Small intestine (tissue), 7 donors: ENCODE data around the gene C4BPB. TPM values are rescaled to one million over a fixed set of nuclear protein-coding genes. Genes with fewer than 3 reads are reported as not detected.
A peak's percentile ranks its signal among the peaks of the same experiment; 100 is the strongest.

Experiments used
- DNase-seq, 2 donors: peaks; one replicate each; pipeline versions ENCODE4 v3.0.0 to v3.0.0-alpha.2; 2013
- FAIRE-seq: peaks from 2 replicates; lab custom pipeline; 2012; peaks lifted over from hg19 to GRCh38; lab: Jason Lieb, UNC
- H3K27ac ChIP-seq, 3 donors: one replicate each; pipeline ENCODE4 v1.5.1; 2013; ENCODE audit warnings: low read length in 2 of 3, mild to moderate bottlenecking in 2 of 3, control low read depth in 1 of 3, inconsistent platforms in 1 of 3, low read depth in 1 of 3, moderate library complexity in 1 of 3
- H3K27me3 ChIP-seq, 3 donors: one replicate each; pipeline ENCODE4 v1.6.1; 2013; ENCODE audit warnings: low read length in 3 of 3, inconsistent platforms in 1 of 3; ENCODE audit not compliant: control insufficient read depth in 3 of 3, insufficient read depth in 3 of 3
- H3K36me3 ChIP-seq, 3 donors: one replicate each; pipeline ENCODE4 v1.6.1; 2013; ENCODE audit warnings: low read length in 3 of 3, inconsistent platforms in 1 of 3, low read depth in 1 of 3, mild to moderate bottlenecking in 1 of 3, moderate library complexity in 1 of 3; ENCODE audit not compliant: control insufficient read depth in 3 of 3, insufficient read depth in 2 of 3
- H3K4me1 ChIP-seq, 3 donors: one replicate each; pipeline ENCODE4 v1.6.1; 2013; ENCODE audit warnings: low read length in 2 of 3, inconsistent platforms in 1 of 3, low read depth in 1 of 3, mild to moderate bottlenecking in 1 of 3, moderate library complexity in 1 of 3; ENCODE audit not compliant: control insufficient read depth in 3 of 3, insufficient read depth in 2 of 3
- H3K4me3 ChIP-seq, 3 donors: one replicate each; pipeline ENCODE4 v1.5.1; 2013; ENCODE audit warnings: low read length in 3 of 3, control low read depth in 1 of 3, inconsistent platforms in 1 of 3, low read depth in 1 of 3, mild to moderate bottlenecking in 1 of 3, moderate library complexity in 1 of 3
- H3K9me3 ChIP-seq, 2 donors: one replicate each; pipeline ENCODE4 v1.6.1; 2013; ENCODE audit warnings: low read depth in 1 of 2, low read length in 1 of 2; ENCODE audit not compliant: control insufficient read depth in 2 of 2, insufficient read depth in 1 of 2
- WGBS, 3 donors: extraction: QIAGEN DNeasy Blood & Tissue Kit; methylation state at CpG; one replicate each; pipeline ENCODE4 v1.1.7; 2013; 5-methylcytosine and 5-hydroxymethylcytosine counted together
- polyA plus RNA-seq, 4 donors: library from polyadenylated mRNA; stranded (reverse) in 3 of 4; unstranded in 1 of 4; fragments of 200-250 nt in 3 of 4; fragments of 120-200 nt in 1 of 4; gene quantifications; one replicate each; pipeline versions ENCODE4 v1.2.1 to v1.2.3, GENCODE V29; 2013
- donor health status: healthy with polysubstance abuse.
- donor health status: control.
- donor health status: control.
- donor health status: Bipolar disorder and iron deficiency.
- donor health status: healthy.

The C4BPB gene
- polyA plus RNA-seq, 4 donors = 1.1 to 27.3 (median 12.9) TPM

GRCh38 chr1:207084701-207085180 is 3.9 kb upstream of the C4BPB start:
- Histone ChIP-seq H3K36me3 (peaks cover 0 to 4% (median 0%) of the 10 kb centered on the region in 3 donors), H3K27me3 (no peaks in the 10 kb centered on the region), H3K4me1 (peaks cover 0 to 14% (median 3%) of the 10 kb centered on the region in 3 donors), H3K4me3 (no peak overlapping the region), H3K9me3 (no peaks in the 10 kb centered on the region), H3K27ac (no peak overlapping the region)
- FAIRE-seq = no peak
- WGBS, 3 donors = 16 to 25% (median 17%) methylated on average over 8 of the region's 8 CpGs
- DNase-seq = peak; percentile 75 to 87

DNA sequence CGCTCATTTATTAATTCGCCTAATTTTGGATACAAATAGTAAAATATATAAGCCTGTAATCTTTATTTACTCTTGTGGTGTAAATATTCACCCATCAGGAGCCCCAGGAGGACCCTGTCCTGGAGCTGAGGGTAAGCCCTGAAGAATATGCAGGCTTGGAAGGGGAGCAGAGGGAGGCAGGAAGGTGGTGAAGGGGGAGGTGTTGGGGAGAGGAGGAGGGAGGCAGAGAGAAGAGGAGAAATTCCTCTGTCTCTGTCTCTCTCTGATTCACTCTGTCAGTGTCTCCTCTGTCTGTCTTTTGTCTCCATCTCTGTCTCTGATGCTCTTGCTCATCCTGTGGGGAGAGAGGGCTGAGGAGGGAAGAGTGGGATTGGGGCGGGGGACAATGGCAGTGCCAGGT is 2.8 kb upstream of the C4BPB start:
- 52 to 75% (median 69%) methylated on average over 3 of the region's 3 CpGs for WGBS, 3 donors
- H3K4me3 ChIP-seq = no peak overlapping the region
- no peak for FAIRE-seq
- no peaks in the 10 kb centered on the region for H3K36me3 ChIP-seq
- H3K27me3 ChIP-seq = no peaks in the 10 kb centered on the region
- H3K9me3 ChIP-seq = no peaks in the 10 kb centered on the region
- peaks cover 3 to 14% (median 4%) of the 10 kb centered on the region in 3 donors for H3K4me1 ChIP-seq
- no peak for DNase-seq
- no peak overlapping the region for H3K27ac ChIP-seq

DNA sequence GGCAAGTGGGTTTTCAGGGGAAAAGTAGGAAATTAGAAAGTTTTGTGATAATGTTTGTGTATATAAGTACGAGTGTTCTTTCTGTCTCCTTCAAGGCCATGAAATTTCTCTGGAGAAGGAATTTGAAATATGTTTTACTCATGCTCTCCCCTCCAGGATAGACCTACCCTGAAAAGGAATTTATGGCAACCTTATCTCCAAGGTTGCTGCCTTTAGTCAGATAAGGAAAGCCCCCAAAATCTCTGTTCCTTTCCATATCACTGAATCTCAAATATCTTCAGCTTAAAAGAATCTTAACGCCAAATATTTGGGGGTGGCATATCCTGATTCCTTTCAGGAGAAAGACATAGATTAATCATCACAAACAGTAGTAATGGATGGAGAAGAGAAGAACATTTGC is 499 bp upstream of the C4BPB start:
- H3K4me3 ChIP-seq = no peak overlapping the region
- peaks cover 3 to 14% (median 4%) of the 10 kb centered on the region in 3 donors for H3K4me1 ChIP-seq
- peak in 1 of 2 donors; percentile 24 for DNase-seq
- no peak overlapping the region for H3K27ac ChIP-seq
- H3K27me3 ChIP-seq = no peaks in the 10 kb centered on the region
- no peaks in the 10 kb centered on the region for H3K36me3 ChIP-seq
- FAIRE-seq = no peak
- WGBS, 3 donors = 59 to 84% (median 77%) methylated on average over 2 of the region's 2 CpGs
- H3K9me3 ChIP-seq = no peaks in the 10 kb centered on the region

GRCh38 chr1:207089627-207090355 is 1.1 kb downstream of the C4BPB start:
- H3K27ac ChIP-seq = peak overlapping the region in 1 of 3 donors; percentile 62
- 82 to 87% (median 87%) methylated on average over 17 of the region's 17 CpGs for WGBS, 3 donors
- H3K27me3 ChIP-seq = no peaks in the 10 kb centered on the region
- FAIRE-seq = no peak
- H3K9me3 ChIP-seq = no peaks in the 10 kb centered on the region
- H3K36me3 ChIP-seq = no peaks in the 10 kb centered on the region
- DNase-seq = no peak
- H3K4me1 ChIP-seq = peaks cover 3 to 14% (median 4%) of the 10 kb centered on the region in 3 donors
- no peak overlapping the region for H3K4me3 ChIP-seq

DNA sequence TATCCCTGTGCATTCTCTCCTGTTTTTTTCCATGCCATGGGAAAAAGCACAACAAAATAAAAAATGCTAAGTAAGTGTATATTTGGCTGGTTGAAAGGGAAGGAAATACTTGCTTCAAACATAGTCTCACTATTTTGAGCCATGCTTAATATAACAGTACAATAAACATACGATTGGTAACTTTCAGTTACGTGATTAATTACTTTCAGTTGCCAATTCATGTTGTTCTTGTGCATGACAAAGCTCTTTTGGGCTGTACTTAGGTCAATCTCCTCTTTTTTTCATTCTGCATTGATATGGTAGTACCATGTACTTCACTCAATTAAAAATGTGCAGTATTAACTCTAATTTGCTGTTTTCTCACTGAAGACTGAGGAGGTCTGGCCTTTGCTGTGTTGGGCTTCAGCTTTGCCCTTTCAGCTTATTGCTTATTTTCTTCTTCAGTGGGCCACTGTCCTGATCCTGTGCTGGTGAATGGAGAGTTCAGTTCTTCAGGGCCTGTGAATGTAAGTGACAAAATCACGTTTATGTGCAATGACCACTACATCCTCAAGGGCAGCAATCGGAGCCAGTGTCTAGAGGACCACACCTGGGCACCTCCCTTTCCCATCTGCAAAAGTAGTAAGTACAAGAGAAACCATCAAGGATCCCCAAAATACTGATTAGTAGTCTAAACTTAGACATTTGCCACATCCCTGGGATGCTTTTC is 2.7 kb downstream of the C4BPB start:
- Histone ChIP-seq H3K27me3 (peaks cover 0 to 2% (median 0%) of the 10 kb centered on the region in 3 donors), H3K4me1 (peaks cover 2 to 14% (median 4%) of the 10 kb centered on the region in 3 donors), H3K4me3 (no peak overlapping the region), H3K27ac (no peak overlapping the region), H3K36me3 (no peaks in the 10 kb centered on the region), H3K9me3 (no peaks in the 10 kb centered on the region)
- DNase-seq (no peak), FAIRE-seq (no peak)
- 63 to 68% (median 67%) methylated on average over 4 of the region's 4 CpGs for WGBS, 3 donors

DNA sequence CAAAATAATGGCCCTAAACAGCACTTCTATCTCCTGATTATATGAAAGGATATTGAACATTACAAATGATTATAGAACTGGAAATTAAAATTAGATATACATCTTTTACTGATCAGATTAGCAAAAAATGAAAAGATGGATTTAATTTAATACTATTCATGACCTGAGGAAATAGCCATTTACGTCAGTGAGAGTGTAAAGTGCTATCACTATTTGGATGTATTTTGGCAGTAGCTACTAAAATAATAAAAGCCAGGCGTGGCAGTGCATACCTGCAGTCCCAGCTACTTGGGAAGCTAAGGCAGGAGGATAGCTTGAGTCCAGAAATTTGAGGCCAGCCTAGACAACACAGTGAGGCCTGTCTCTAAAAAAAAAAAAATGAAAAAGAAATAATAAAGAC is 5.3 kb downstream of the C4BPB start:
- Histone ChIP-seq H3K4me1 (peaks cover 2 to 7% (median 4%) of the 10 kb centered on the region in 3 donors), H3K27ac (no peak overlapping the region), H3K36me3 (no peaks in the 10 kb centered on the region), H3K9me3 (no peaks in the 10 kb centered on the region), H3K4me3 (no peak overlapping the region), H3K27me3 (peaks cover 0 to 3% (median 0%) of the 10 kb centered on the region in 3 donors)
- WGBS, 3 donors = 19 to 47% (median 20%) methylated on average over 2 of the region's 2 CpGs
- FAIRE-seq (no peak), DNase-seq (peak in 1 of 2 donors; percentile 24)

DNA sequence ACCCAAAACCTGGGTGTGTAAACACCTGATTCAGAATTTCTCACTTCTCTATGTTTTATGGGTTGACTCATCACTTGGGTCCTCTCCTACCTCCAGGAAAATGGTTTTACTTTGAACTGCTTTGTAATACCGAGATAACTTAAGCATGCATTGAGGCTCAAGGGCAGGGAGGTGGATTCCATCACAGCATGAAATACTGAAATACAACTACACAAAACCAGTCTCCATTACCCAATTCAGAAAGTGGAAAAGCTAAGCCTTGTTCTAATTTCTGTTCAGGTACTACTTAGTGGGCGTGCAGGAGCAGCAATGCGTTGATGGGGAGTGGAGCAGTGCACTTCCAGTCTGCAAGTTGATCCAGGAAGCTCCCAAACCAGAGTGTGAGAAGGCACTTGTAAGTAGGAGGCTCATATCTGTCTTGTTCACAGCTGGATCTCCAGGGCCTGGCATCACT is 9.2 kb downstream of the C4BPB start:
- Histone ChIP-seq H3K36me3 (no peaks in the 10 kb centered on the region), H3K4me3 (no peak overlapping the region), H3K27me3 (peaks cover 0 to 3% (median 0%) of the 10 kb centered on the region in 3 donors), H3K27ac (no peak overlapping the region), H3K9me3 (no peaks in the 10 kb centered on the region), H3K4me1 (no peaks in the 10 kb centered on the region)
- FAIRE-seq (no peak), DNase-seq (no peak)
- 70 to 88% (median 74%) methylated on average over 3 of the region's 3 CpGs for WGBS, 3 donors

GRCh38 chr1:207101720-207102119 is 13.1 kb downstream of the C4BPB start:
- no peak overlapping the region for H3K27ac ChIP-seq
- no peaks in the 10 kb centered on the region for H3K9me3 ChIP-seq
- H3K36me3 ChIP-seq = no peaks in the 10 kb centered on the region
- no peaks in the 10 kb centered on the region for H3K27me3 ChIP-seq
- WGBS, 3 donors = 79 to 100% (median 92%) methylated on average over 1 of the region's 1 CpG
- H3K4me3 ChIP-seq = no peak overlapping the region
- FAIRE-seq (no peak), DNase-seq (no peak)
- H3K4me1 ChIP-seq = no peaks in the 10 kb centered on the region
